KMS-11 (cell line): ENCODE measurements around the gene PPFIBP1.

Experiments
- H2AFZ ChIP-seq: fragments of 200-600 bp; sonication (generic); 2 replicates; pipeline ENCODE4 v1.6.1; 2016; ENCODE audit warnings: antibody characterized with exemption, mixed run types, low read depth
- H3K27ac ChIP-seq: fragments of 200-600 bp; sonication (generic); 2 replicates; pipeline ENCODE4 v1.6.1; 2016; ENCODE audit warnings: mild to moderate bottlenecking, mixed run types
- H3K27me3 ChIP-seq: fragments of 200-600 bp; sonication (generic); 2 replicates; pipeline ENCODE4 v1.6.1; 2017; ENCODE audit warnings: mild to moderate bottlenecking, low read depth, mixed run types, moderate library complexity; ENCODE audit not compliant: insufficient read depth
- H3K36me3 ChIP-seq: fragments of 200-600 bp; sonication (generic); 2 replicates; pipeline ENCODE4 v1.6.1; 2017; ENCODE audit warnings: mild to moderate bottlenecking, mixed run types; ENCODE audit not compliant: insufficient read depth
- H3K4me1 ChIP-seq: fragments of 200-600 bp; sonication (generic); 2 replicates; pipeline ENCODE4 v1.6.1; 2016; ENCODE audit warnings: mild to moderate bottlenecking, low read depth, mixed run types; ENCODE audit not compliant: poor library complexity, severe bottlenecking
- H3K4me2 ChIP-seq: fragments of 200-600 bp; sonication (generic); 2 replicates; pipeline ENCODE4 v1.7.0; 2016; ENCODE audit warnings: mild to moderate bottlenecking, mixed run types
- H3K4me3 ChIP-seq: fragments of 200-600 bp; sonication (generic); IDR thresholded peaks from 2 replicates; pipeline ENCODE4 v1.6.1; 2017; ENCODE audit warnings: low read depth, low read length, mixed read lengths; ENCODE audit not compliant: insufficient read depth
- H3K79me2 ChIP-seq: fragments of 200-600 bp; sonication (generic); 2 replicates; pipeline ENCODE4 v1.6.1; 2016; ENCODE audit warnings: low read depth, mixed run types; ENCODE audit not compliant: insufficient read depth
- H3K9ac ChIP-seq: fragments of 200-600 bp; sonication (generic); 2 replicates; pipeline ENCODE4 v1.6.1; 2016; ENCODE audit warnings: mild to moderate bottlenecking, mixed run types
- H4K20me1 ChIP-seq: fragments of 200-600 bp; sonication (generic); 2 replicates; pipeline ENCODE4 v1.6.1; 2016; ENCODE audit warnings: mild to moderate bottlenecking, mixed run types; ENCODE audit not compliant: insufficient read depth
- CTCF ChIP-seq: fragments of 200-600 bp; sonication (generic); conservative IDR thresholded peaks from 2 replicates; pipeline ENCODE4 v1.6.1; 2017; ENCODE audit warnings: low read depth, mild to moderate bottlenecking, antibody characterized with exemption, low read length, moderate library complexity, mixed read lengths

Gene PPFIBP1

GRCh38 chr12:27566626-27567025 lies 42.6 kb downstream of the PPFIBP1 start:
- Histone ChIP-seq H3K79me2 (no peaks in the 10 kb centered on the region), H3K36me3 (no peaks in the 10 kb centered on the region)
- TF ChIP-seq CTCF, result no peak

GRCh38 chr12:27571463-27571862 lies 47.5 kb downstream of the PPFIBP1 start:
- Histone ChIP-seq H3K36me3 (no peaks in the 10 kb centered on the region), H3K4me2 (no peak overlapping the region), H4K20me1 (no peaks in the 10 kb centered on the region), H3K4me1 (no peaks in the 10 kb centered on the region), H3K79me2 (no peaks in the 10 kb centered on the region), H3K9ac (no peak overlapping the region), H3K4me3 (no peak overlapping the region), H3K27ac (no peak overlapping the region), H3K27me3 (no peaks in the 10 kb centered on the region), H2AFZ (no peak overlapping the region)
- no peak for TF ChIP-seq CTCF

More at GRCh38 chr12:27566626-27567025, 42.6 kb downstream of the PPFIBP1 start:
- Histone ChIP-seq H3K4me3 (no peak overlapping the region), H3K4me1 (no peaks in the 10 kb centered on the region), H3K27ac (no peak overlapping the region), H3K9ac (no peak overlapping the region), H3K4me2 (no peak overlapping the region), H4K20me1 (no peaks in the 10 kb centered on the region), H3K27me3 (no peaks in the 10 kb centered on the region), H2AFZ (no peak overlapping the region)

- Histone ChIP-seq H3K4me1 (no peaks in the 10 kb centered on the region), H3K36me3 (no peaks in the 10 kb centered on the region), H2AFZ (no peak overlapping the region), H3K4me3 (no peak overlapping the region), H3K79me2 (no peaks in the 10 kb centered on the region), H3K4me2 (no peak overlapping the region), H3K27ac (no peak overlapping the region), H4K20me1 (no peaks in the 10 kb centered on the region), H3K27me3 (no peaks in the 10 kb centered on the region), H3K9ac (no peak overlapping the region)
- no peak for TF ChIP-seq CTCF
These were observed 48.7 kb downstream of the PPFIBP1 start for GRCh38 chr12:27572486-27573255.

GRCh38 chr12:27573972-27574371 lies 50.0 kb downstream of the PPFIBP1 start:
- H2AFZ ChIP-seq, result no peak overlapping the region
- H3K4me2 ChIP-seq, result no peak overlapping the region
- H3K36me3 ChIP-seq, result no peaks in the 10 kb centered on the region
- no peaks in the 10 kb centered on the region for H4K20me1 ChIP-seq
- no peak overlapping the region for H3K4me3 ChIP-seq
- no peaks in the 10 kb centered on the region for H3K27me3 ChIP-seq
- H3K27ac ChIP-seq, result no peak overlapping the region
- no peaks in the 10 kb centered on the region for H3K4me1 ChIP-seq
- no peak overlapping the region for H3K9ac ChIP-seq
- TF ChIP-seq CTCF, result no peak
- no peaks in the 10 kb centered on the region for H3K79me2 ChIP-seq
